PC-3 (cell line): ENCODE measurements around the gene ERGIC1.

Source experiments
- EZH2phosphoT487 ChIP-seq: fragments of 300-600 bp; sonication (generic); IDR thresholded peaks from 2 replicates; pipeline ENCODE4 v1.6.1; 2018; ENCODE audit warnings: mild to moderate bottlenecking, antibody characterized with exemption, low read length, borderline replicate concordance
- TF ChIP-seq, protein P1 (sequence below): fragments of 300-600 bp; sonication (generic); conservative IDR thresholded peaks from 2 replicates; pipeline ENCODE4 v1.5.1; 2017; ENCODE audit warnings: antibody characterized with exemption, low read depth, mild to moderate bottlenecking, low read length

DNA sequence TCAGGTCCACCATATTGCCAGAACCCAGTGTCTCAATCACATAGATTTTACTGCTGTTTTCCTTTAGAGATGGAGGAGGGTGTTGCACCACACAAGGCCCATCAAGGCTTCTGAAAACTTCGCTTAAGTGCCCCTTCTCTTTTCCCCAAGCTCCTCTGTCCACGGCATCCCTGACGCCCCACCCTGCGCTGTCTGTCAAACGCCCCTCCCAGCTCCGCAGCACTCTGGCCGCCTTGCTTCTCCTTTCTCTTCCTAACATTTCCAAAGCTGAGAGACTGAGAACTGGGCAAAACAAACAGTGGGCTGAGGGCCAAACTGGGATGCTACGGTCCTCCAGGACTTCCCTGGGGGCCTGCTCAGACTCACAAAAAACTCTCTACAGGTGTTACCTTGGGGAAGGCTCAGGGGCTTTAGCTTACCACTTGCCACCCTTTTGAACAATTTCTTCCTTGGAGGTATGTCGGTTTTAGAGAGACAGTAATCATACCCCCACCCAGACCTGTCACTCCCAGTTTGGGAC is 28.3 kb upstream of the ERGIC1 start:
- TF ChIP-seq EZH2phosphoT487: no peak
- TF ChIP-seq, protein P1, sequence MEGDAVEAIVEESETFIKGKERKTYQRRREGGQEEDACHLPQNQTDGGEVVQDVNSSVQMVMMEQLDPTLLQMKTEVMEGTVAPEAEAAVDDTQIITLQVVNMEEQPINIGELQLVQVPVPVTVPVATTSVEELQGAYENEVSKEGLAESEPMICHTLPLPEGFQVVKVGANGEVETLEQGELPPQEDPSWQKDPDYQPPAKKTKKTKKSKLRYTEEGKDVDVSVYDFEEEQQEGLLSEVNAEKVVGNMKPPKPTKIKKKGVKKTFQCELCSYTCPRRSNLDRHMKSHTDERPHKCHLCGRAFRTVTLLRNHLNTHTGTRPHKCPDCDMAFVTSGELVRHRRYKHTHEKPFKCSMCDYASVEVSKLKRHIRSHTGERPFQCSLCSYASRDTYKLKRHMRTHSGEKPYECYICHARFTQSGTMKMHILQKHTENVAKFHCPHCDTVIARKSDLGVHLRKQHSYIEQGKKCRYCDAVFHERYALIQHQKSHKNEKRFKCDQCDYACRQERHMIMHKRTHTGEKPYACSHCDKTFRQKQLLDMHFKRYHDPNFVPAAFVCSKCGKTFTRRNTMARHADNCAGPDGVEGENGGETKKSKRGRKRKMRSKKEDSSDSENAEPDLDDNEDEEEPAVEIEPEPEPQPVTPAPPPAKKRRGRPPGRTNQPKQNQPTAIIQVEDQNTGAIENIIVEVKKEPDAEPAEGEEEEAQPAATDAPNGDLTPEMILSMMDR: no peak
